ENCODE results near the gene RILP.
"Not testable (repeated sequence)": the region's sequence is repeated elsewhere in the genome, so short reads cannot be mapped to it uniquely, and the experiment has no call there.

RILP gene

GRCh38 chr17:1649844-1650501, at the start of gene RILP:
TSS of gene RILP (minus strand) at chr17:1649866. CDS start at chr17:1649804, 62 bp downstream.
- no peak for DNase-seq

GRCh38 chr17:1697681-1698080, 48.0 kb upstream of the RILP start:
- DNase-seq: no peak

DNA sequence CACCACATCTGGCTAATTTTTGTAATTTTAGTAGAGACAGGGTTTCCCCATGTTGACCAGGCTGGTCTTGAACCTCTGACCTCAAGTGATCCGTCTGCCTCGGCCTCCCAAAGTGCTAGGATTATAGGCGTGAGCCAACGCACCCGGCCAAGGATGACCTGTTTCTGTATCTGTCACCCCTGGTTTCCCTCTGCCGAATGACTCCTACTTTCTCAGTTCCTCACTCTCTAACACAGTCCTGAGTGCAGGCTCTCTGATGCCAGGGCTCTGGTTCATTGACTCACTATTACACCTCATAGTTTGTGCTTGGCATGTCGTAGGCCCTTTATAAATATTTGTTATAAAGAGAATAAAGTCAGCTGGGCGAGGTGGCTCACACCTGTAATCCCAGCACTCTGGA, 45.7 kb upstream of the RILP start:
- no peak for DNase-seq

GRCh38 chr17:1693339-1693738, 43.7 kb upstream of the RILP start:
- no peak for DNase-seq

- DNase-seq: no peak
These were observed 41.0 kb upstream of the RILP start for GRCh38 chr17:1690544-1691221.

GRCh38 chr17:1688405-1688804, 38.7 kb upstream of the RILP start:
- not testable (repeated sequence) for DNase-seq

GRCh38 chr17:1686086-1686485, 36.4 kb upstream of the RILP start:
- no peak for DNase-seq

DNA sequence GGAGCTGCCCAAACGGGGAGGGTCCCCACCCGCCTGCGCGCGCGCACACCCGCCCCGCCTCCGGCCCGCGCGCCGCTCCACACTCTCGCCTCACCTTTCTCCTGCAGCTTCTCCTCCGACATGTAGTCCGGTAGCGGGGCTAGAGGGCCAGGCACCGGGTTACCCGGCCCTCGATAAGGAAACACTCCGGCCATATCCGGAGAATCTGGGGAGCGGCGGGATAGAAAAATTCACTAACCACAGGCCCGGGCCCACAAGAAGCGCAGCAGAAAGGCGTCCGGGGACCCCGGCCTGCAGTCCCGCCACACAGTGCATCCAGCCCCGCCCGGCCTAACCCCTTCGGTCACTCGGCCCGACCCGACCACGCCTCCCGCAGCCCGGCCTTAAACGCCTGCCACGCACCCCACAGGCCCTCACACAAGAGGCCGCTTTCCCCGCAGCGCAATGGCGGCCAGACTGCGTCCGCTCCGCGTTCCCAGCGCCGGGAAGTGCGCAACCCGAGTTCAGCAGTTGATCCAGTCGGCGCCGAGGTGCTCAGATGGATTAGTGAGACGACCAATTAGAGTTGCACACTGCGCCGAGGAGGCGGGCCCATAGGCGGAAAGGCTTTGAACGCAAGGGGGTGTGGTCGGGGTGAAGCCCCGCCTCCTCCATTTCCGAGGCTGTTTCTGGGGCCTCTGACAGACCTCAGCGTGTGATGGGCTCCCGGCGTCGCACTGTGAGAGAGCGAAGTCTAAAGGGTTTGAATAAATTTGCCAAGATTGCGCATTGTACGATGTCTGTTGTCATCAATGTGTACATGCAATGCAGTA, 34.9 kb upstream of the RILP start, which contains the start of gene PRPF8:
TSS of gene PRPF8 (minus strand) at position 490 of the 812 bp plus-strand sequence. CDS start at position 194, 296 bp downstream.
- DNase-seq: peak; percentile 98

DNA sequence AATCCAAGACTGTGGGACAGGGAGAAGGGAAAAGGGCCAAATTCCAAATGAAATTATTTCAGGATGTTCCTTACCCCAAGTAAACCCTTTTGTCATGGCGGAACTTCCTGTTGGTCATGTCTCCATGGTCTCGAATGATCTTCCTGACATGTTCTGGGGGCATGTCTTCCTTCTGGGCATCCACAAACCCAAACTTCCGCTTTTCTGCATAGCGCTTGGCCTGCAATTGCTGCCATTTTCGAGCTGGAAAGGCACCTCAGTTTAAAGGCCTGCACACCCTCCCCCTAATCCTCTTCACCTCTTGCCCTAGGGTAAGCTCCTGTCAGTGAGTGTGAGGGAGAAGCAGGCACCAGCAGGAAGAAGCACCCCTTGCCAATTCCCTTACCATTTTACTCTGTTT, 33.8 kb upstream of the RILP start:
- no peak for DNase-seq

GRCh38 chr17:1676401-1676800, 26.7 kb upstream of the RILP start:
- no peak for DNase-seq

- no peak for DNase-seq
These were observed 23.5 kb upstream of the RILP start for GRCh38 chr17:1673041-1673785.

DNA sequence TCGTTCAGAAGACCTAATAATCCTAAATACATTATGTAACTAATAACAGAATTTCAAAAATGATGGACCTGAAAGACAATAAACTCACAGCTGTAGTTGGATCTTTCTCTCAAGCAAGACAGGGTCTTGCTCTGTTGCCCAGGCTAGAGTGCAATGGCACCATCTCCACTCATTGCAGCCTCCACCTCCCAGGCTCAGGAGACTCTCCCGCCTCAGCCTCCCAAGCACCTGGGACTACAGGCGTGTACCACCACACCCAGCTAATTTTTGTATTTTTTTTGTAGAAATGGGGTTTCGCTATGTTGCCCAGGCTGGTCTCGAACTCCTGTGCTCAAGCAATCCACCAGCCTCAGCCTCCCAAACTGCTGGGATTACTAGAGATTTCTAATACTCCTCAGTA, 14.3 kb upstream of the RILP start:
- not testable (repeated sequence) for DNase-seq

DNA sequence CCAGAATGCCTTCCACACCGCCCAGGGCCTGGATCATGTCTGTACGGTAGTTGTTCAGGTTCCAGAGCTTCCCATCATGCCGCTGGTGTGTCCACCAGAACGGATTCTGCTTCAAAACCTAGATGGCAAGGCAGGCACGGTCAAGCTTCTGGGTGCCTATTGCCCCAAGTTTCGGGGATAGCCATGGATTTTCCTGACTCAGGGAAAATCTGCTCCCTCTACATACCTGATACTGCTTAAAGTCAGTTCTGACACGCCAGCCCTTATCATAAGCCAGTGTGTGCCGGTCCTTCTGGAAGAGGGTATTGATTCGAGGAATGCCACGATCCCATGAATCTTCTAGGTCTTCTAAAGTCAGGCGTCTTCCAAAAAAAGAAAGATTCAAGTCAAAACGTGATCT, 11.4 kb upstream of the RILP start:
- no peak for DNase-seq

DNA sequence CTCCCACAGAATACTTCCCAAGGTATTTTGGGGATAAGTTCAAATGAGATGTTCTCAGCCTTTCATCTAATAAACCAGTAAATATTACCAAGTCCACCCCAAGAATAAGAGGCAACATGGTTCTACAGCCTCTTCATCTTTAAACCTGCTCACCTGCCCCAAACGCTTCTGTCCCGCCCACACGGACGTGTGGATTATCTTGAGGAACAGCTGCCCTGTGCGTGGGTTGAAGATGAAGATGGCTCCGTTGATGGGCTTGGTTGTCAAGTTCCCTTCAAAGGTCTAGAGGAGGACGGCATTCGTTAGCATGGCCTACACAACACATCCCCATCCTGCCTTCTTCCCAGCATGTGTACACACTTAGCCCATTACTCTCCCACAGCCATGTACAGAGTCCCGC, 8.4 kb upstream of the RILP start:
- DNase-seq: no peak

- no peak for DNase-seq
These were observed 4.1 kb upstream of the RILP start for GRCh38 chr17:1653735-1654134.

DNA sequence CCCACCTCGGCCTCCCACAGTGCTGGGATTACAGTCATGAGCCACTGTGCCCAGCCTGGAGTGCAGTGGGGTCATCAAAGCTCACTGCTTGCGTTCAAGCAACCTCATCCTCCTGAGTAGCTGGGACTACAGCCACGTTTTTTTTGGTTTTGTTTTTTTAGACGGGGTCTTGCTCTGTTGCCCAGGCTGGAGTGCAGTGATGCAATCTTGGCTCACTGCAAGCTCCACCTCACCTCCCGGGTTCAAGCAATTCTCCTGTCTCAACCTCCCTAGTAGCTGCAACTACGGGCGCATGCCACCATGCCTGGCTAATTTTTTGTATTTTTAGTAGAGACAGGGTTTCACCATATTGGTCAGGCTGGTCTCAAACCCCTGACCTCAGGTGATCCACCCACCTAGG, 3.1 kb upstream of the RILP start:
- not testable (repeated sequence) for DNase-seq

DNA sequence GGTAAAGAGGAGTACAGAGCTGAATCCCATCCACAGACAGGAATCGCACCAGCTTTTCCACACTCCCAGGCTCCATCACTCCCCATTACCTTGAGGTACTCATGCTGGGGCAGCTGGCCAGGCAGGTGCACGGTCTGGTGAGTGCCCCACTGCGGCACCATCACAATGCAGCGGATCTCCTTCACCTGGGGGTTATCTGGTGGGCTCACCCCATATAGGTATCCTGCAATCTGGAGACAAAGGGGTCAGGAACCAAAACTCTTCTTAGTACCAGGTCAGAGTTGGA, 1.8 kb upstream of the RILP start:
- DNase-seq: no peak

DNA sequence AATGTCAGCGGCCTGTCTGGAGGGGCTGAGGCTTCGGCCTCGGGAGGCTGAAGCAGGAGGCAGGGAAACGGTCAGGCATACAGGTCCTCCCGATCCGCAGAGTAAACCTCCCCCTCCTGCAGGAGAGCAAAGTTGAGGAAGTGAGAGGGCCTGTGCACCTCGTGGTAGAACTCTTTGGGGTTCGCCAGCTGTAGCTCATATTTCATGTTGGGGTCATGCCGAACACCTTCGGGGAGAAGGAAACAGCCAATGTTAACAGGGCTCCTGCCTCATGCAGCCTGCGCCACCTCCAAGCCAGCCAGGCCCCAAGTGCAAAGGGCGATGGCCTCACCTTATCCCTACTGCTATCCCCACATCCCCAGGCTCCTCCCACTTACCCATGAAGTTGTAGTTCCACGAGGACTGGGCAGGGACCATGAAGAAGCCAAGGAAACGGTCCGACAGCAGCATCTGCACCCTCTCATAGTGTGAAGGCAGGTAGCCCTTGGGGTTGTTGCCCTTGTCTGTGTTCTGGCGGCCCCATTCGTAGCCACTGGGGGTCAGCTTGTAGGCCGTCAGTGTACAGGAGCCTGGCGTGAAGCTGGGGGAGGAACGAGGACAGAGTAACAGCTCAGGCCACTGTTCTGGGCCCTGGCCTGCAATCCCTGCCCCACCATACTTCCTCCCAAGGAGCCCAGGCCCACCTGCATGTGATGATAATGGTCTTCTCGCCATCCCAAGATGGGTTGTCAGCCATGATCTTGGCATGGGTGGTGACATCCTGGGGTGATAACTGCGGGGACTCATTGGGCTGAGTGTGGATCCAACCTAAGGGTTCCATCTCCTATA, 1.3 kb upstream of the RILP start:
- DNase-seq: no peak

GRCh38 chr17:1648963-1649843, 463 bp downstream of the RILP start:
- peak; percentile 92 for DNase-seq

- DNase-seq: peak; percentile 51
These were observed 1.3 kb downstream of the RILP start for GRCh38 chr17:1648173-1648962.

DNA sequence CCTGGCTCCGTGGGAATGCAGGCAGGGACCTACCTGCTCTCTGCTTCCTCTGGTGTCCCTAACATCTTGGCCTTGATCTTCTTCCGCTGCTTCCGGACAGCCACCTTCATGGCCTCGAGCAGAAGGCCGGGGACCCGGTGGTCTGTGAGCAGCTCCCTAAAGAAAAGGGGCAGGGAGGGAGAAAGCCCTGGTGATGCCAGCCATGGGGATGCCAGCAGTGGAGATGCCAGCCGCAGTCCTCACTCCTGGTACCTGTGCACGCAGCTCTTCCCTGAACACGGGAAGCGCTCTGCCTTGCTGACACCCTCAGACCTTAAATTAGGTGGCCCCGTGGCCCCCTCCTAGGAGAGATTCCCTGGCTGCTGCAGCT, 1.9 kb downstream of the RILP start:
- DNase-seq: no peak

Data from NCI-H146 (cell line).